DOHH2 (cell line): ENCODE data around the gene TCF3.

Source experiments
- CTCF ChIP-seq: fragments of 200-600 bp; sonication (generic); IDR thresholded peaks from one replicate; pipeline ENCODE4 v1.5.1; 2014; ENCODE audit warnings: antibody characterized with exemption, mild to moderate bottlenecking, low read depth, low read length; ENCODE audit not compliant: poor library complexity, severe bottlenecking
- EZH2phosphoT487 ChIP-seq: fragments of 200-600 bp; sonication (generic); IDR thresholded peaks from 2 replicates; pipeline ENCODE4 v1.6.1; 2017; ENCODE audit warnings: borderline replicate concordance, mild to moderate bottlenecking, antibody characterized with exemption, low read length, moderate library complexity, mixed read lengths

GRCh38 chr19:1634938-1635243 lies 17.5 kb downstream of the TCF3 start:
- TF ChIP-seq CTCF = no peak
- TF ChIP-seq EZH2phosphoT487 = no peak
